GM12891 (cell line): ENCODE results near the gene NUP85.
"Not testable (repeated sequence)": the region's sequence is repeated elsewhere in the genome, so short reads cannot be mapped to it uniquely, and the experiment has no call there.

Experiments used
- DNase-seq: peaks from one replicate; pipeline ENCODE4 v3.0.0; 2011; ENCODE audit warnings: low spot score; ENCODE audit not compliant: insufficient read length
- FAIRE-seq: peaks from 2 replicates; lab custom pipeline; 2011; peaks lifted over from hg19 to GRCh38; lab: Jason Lieb, UNC
- PAX5 ChIP-seq: IDR thresholded peaks from 2 replicates; pipeline ENCODE4 v1.6.1; 2011; ENCODE audit warnings: low read length, moderate library complexity, mild to moderate bottlenecking; ENCODE audit not compliant: insufficient read depth, severe bottlenecking
- POLR2A ChIP-seq: IDR thresholded peaks from 2 replicates; pipeline ENCODE4 v1.6.1; 2011; ENCODE audit warnings: low read depth, low read length, control low read depth
- POLR2AphosphoS5 ChIP-seq: IDR thresholded peaks from 2 replicates; pipeline ENCODE4 v1.6.1; 2011; ENCODE audit warnings: low read depth, low read length, control low read depth
- POU2F2 ChIP-seq: IDR thresholded peaks from 2 replicates; pipeline ENCODE4 v1.6.1; 2011; ENCODE audit warnings: low read depth, mild to moderate bottlenecking, control low read depth, low read length, moderate library complexity
- SPI1 ChIP-seq: IDR thresholded peaks from 2 replicates; pipeline ENCODE4 v1.6.1; 2011; ENCODE audit warnings: low read depth, low read length, control low read depth
- TAF1 ChIP-seq: IDR thresholded peaks from 2 replicates; pipeline ENCODE4 v1.6.1; 2011; ENCODE audit warnings: low read depth, low read length, control low read depth

The NUP85 gene

DNA sequence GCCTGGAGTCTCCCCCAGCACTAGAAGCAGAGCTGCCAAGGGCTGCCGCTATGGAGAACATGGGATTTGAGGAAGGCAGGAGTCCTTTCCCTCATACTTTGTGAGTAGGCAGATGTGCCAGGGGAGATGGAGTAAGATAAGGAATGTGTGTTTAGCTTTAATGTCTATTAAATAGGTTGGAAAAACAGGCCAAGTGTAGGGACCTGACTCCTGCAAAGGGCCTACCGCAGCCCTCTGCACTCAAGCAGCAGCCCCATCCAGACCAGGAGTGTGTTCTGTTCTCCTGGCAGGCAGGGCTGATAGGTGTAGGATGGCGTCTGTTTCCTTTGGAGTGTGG, 67.3 kb downstream of the NUP85 start:
- no peak for DNase-seq
- TF ChIP-seq POU2F2 (no peak), TAF1 (no peak), POLR2A (peak; percentile 2; the same call in 1 of the 2 replicates), POLR2AphosphoS5 (no peak)
- FAIRE-seq, result no peak

DNA sequence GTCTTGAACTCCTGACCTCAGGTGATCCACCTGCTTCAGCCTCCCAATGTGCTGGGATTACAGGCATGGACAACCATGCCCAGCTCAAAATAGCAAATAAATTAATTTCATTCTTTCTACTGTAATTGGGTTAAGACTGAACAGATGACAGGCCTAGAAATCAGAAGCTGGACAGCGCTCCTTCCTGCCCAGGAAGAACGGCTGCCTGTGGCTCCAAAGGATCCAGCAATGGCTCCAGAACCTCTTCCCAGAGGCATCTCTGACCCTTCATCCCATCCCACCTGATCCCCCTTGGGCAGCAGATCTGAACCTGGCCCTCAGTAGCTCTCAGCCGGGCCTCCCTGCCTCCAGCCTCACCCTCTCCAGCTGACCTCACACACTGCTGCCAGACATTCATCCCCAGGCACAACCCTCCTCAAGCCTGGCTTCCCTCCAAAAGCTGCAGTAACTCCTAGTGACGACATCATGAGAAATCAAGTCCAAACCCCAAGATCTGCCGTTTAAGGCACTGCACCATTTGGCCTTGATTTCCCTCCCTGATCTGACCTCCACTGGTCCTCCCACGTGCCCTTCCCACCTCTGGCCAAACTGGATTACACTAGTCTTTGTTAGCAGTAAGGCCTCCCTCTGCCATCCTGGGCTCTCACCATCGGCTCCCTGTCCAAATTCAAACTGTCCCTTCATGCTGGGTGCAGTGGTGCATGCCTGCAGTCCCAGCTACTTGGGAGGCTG, 68.7 kb downstream of the NUP85 start:
- FAIRE-seq (no peak), DNase-seq (no peak)
- TF ChIP-seq SPI1 (no peak), PAX5 (no peak), TAF1 (no peak), POLR2AphosphoS5 (0 out of 2 replicates have a peak, but pooled peaks have one; percentile 20), POLR2A (peak; percentile 38; the same call in 1 of the 2 replicates), POU2F2 (no peak)

DNA sequence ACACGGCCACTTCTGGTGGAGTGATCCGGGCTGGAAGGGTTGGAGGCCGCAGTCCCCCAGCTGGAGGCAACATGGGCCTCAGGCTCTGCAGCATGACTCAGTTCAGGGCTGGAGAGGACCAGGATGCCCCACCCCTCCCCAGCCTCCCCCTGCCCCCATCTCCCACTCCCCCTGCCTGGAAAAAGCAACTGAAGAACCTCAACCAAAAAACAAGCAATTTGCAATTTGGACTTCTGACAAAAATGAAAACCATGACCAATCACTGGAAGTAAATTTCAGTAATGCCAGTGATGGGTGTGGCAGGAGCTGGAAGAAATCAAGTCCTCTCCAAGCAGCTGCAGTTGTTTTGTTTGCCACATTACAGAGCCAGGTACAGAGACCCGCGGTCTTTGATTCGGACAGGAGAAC, 72.2 kb downstream of the NUP85 start:
- DNase-seq (no peak), FAIRE-seq (no peak)
- TF ChIP-seq POLR2A (no peak), TAF1 (no peak), SPI1 (no peak), POLR2AphosphoS5 (no peak), POU2F2 (no peak), PAX5 (no peak)

DNA sequence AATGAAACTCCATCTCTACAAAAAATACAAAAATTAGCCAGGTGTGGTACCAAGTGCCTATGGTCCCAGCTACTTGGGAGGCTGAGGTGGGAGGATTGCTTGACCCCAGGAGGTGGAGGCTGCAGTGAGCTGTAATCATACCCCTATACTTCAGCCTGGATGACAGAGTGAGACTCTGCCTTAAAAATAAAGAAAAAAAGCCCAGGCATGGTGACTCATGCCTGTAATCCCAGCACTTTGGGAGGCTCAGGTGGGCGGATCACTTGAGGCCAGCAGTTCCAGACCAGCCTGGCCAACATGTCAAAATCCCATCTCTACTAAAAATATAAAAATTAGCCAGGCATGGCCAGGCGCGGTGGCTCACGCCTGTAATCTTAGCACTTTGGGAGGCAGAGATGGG, 74.7 kb downstream of the NUP85 start:
- FAIRE-seq, DNase-seq: not testable (repeated sequence)

DNA sequence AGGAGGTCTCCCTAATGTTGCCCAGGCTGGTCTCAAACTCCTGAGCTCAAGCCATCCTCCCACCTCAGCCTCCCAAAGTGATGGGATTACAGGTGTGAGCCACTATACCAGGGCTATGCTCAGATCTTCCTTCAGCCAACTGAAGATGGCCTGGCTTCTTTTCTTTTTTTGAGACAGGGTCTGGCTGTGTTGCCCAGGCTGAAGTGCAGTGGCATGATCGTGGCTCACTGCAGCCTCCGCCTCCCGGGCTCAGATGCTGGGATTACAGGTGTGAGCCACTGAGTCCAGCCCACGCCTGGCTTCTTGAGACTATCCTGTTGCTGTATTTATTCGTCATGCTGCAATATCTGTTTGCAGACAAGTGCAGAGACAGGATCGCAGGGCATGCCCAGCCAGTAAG, 79.6 kb downstream of the NUP85 start:
- no peak for DNase-seq
- TF ChIP-seq POU2F2 (no peak), POLR2A (no peak), TAF1 (no peak), POLR2AphosphoS5 (no peak), PAX5 (no peak), SPI1 (no peak)
- no peak for FAIRE-seq
